ENCODE measurements around the gene HERC5. TPM values are rescaled to one million over a fixed set of nuclear protein-coding genes. Genes with fewer than 3 reads are reported as not detected.
"Not testable (repeated sequence)": the region's sequence is repeated elsewhere in the genome, so short reads cannot be mapped to it uniquely, and the experiment has no call there.

The HERC5 gene
- total RNA-seq, 1 experiment from 2014 or later, result 15.4 TPM

- in situ Hi-C loops (cut with HindIII; ENCODE audit: low pct_unique_long_range_greater_than_20kb, low sequenced_read_pairs), result no loop called here
- DNase-seq (ENCODE audit: low read depth), result no peak
Measured at GRCh38 chr4:88445252-88445651, 11.7 kb upstream of the HERC5 start.

GRCh38 chr4:88446124-88446523 lies 10.8 kb upstream of the HERC5 start:
- DNase-seq (ENCODE audit: low read depth), result no peak
- in situ Hi-C loops (cut with HindIII; ENCODE audit: low pct_unique_long_range_greater_than_20kb, low sequenced_read_pairs), result no loop called here

GRCh38 chr4:88447371-88448095 lies 9.4 kb upstream of the HERC5 start:
- DNase-seq (ENCODE audit: low read depth), result no peak
- in situ Hi-C loops (cut with HindIII; ENCODE audit: low pct_unique_long_range_greater_than_20kb, low sequenced_read_pairs), result no loop called here

DNA sequence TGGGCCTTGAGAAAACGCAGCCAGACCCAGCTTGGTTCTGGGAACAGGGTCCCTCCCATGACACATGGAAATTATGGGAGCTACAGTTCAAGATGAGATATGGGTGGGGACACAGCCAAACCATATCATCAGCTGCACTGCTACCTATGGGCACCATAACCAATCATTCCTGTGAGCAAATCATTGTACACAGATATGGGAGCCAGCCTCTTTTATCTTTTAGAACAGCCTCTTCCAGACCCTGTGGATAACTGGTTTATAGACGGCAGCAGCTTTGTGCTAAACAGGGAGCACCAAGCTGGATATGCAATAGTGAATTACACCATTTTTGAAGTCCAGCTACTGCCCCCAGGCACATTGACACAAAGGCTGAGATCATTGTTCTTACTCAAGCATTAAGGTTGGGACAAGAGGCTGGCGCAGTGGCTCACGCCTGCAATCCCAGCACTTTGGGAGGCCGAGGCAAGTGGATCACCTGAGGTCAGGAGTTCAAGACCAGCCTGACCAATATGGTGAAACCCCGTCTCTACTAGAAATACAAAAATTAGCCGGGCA lies 8.6 kb upstream of the HERC5 start:
- DNase-seq (ENCODE audit: low read depth); in situ Hi-C loops (cut with HindIII; ENCODE audit: low pct_unique_long_range_greater_than_20kb, low sequenced_read_pairs): not testable (repeated sequence)

GRCh38 chr4:88448889-88449288 lies 8.0 kb upstream of the HERC5 start:
- in situ Hi-C loops (cut with HindIII; ENCODE audit: low pct_unique_long_range_greater_than_20kb, low sequenced_read_pairs), result no loop called here
- no peak for DNase-seq (ENCODE audit: low read depth)

DNA sequence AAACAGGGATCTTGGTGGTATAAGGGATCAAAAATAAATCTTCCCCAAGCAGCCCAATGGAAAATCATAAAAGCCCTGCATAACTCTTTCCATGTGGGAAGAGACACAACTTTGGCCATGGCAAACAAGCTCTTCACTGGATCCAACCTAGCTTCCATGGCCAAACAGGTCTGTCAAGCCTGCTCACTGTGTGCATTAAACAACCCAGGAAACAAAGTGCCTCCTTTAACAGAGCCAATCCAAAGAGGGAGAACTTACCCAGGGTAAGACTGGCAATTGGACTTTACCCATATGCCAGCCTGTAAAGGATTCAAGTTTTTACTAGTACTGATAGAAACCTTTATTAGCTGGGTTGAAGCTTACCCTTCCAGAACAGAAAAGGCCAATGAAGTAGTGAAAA lies 7.6 kb upstream of the HERC5 start:
- in situ Hi-C loops (cut with HindIII; ENCODE audit: low pct_unique_long_range_greater_than_20kb, low sequenced_read_pairs), result no loop called here
- DNase-seq (ENCODE audit: low read depth), result no peak

DNA sequence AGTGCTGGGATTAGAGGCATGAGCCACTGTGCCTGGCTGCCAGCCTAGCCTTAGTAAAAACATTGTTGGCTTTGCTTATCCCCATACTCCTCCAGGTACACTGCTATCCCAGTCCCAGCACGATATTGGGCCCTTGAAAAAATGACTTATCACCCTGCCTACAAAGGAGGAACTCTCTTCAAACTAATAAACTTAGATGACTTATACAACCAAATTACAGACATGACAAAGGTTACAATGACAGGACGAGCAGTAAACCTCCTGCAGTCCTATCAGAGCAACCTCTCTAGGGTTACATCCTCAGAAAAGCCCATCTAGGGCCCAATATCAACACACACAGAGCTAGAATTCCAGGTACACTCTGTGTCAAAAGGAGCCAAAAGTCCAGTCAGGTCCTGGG lies 5.7 kb upstream of the HERC5 start:
- in situ Hi-C loops (cut with HindIII; ENCODE audit: low pct_unique_long_range_greater_than_20kb, low sequenced_read_pairs), result no loop called here
- DNase-seq (ENCODE audit: low read depth), result no peak

- in situ Hi-C loops (cut with HindIII; ENCODE audit: low pct_unique_long_range_greater_than_20kb, low sequenced_read_pairs), result no loop called here
- peak; percentile 8 for DNase-seq (ENCODE audit: low read depth)
Measured at GRCh38 chr4:88452912-88453311, 4.0 kb upstream of the HERC5 start.

DNA sequence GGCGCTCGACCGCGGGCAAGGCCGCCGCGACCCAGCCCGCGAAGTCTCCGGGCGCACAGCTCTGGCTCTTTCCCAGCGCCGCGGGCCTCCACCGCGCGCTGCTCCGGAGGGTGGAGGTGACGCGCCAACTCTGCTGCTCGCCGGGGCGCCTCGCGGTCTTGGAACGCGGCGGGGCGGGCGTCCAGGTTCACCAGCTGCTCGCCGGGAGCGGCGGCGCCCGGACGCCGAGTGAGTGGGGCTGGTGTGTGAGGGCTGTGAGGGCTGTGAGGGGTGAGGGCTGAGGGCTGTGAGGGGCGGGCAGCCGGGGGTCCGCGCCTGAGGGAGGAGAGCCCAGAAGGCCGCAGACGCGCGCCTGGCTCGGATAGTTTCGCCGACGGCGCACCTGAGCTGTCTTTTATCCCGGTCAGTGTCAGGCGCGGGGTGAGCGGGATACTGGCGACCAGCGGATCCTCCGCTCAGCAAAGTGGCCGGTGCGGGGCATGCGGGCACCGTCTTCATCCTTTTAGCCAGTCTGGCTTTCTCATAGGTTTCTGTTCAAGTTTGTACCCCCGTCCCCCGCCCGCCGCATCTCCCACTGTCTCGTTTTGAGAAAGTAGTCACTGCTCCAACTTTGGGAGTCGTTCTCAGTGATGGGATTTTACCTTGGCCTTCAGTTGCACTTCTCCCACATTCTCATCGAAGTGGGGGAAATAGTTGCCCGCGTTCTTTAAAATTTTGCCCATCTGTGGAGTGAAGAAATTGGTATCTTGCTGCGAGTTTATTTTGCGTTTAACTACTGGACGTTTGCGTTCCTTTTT lies 586 bp downstream of the HERC5 start:
- peak; percentile 20 for DNase-seq (ENCODE audit: low read depth)
- in situ Hi-C loops (cut with HindIII; ENCODE audit: low pct_unique_long_range_greater_than_20kb, low sequenced_read_pairs), result no loop called here

GRCh38 chr4:88458104-88458740 lies 1.3 kb downstream of the HERC5 start:
- no peak for DNase-seq (ENCODE audit: low read depth)

GRCh38 chr4:88465653-88466192 lies 8.8 kb downstream of the HERC5 start:
- in situ Hi-C loops (cut with HindIII; ENCODE audit: low pct_unique_long_range_greater_than_20kb, low sequenced_read_pairs), result no loop called here
- no peak for DNase-seq (ENCODE audit: low read depth)

More at GRCh38 chr4:88458104-88458740, 1.3 kb downstream of the HERC5 start:
- in situ Hi-C loops (cut with HindIII; ENCODE audit: low pct_unique_long_range_greater_than_20kb, low sequenced_read_pairs), result no loop called here

DNA sequence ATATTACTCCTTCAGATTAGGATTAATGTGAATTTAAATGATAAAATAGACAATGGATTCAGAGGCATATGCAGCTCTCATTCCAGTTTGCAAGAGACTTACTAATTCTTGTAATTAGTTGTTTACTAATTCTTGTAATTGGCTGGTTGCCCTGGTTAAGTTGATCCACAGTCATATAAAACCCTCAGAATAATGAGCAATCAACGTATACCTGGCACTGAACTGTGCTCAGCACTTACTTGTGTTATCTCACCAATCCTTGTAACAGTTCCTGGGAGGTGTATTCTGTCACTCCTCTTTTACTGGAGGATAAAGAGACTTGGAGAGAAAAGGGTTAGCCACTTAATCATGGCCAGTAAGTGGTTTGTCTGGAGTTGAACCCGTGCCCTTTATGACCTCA lies 10.5 kb downstream of the HERC5 start:
- DNase-seq (ENCODE audit: low read depth), result no peak
- in situ Hi-C loops (cut with HindIII; ENCODE audit: low pct_unique_long_range_greater_than_20kb, low sequenced_read_pairs), result no loop called here

DNA sequence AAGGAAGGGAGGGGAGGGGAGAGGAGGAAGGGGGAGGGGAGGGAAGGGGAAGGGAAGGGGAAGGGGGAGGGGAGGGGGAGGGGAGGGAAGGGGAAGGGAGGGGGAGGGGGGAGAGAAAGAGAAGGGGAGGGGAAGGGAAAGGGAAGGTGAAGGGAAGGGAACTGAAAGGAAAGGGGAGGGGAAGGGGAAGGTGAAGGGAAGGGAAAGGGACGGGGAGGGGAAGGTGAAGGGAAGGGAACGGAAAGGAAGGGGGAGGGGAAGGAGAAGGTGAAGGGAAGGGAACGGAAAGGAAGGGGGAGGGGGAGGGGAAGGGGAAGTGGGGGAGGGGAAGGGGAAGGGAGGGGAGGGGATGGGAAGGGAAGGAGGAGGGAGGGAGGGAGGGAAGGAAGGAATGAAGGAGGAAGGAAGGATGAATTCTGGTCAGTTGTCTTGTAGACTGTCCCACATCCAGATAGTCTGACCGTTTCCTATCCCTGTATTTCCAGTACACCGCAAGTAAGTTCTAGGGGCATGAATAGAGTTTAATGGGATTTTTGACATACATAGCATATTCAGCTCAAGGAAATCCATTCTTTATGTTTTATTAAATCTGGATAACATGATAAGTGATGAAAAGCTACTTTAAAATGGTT lies 20.4 kb downstream of the HERC5 start:
- in situ Hi-C loops (cut with HindIII; ENCODE audit: low pct_unique_long_range_greater_than_20kb, low sequenced_read_pairs), result no loop called here
- DNase-seq (ENCODE audit: low read depth), result no peak

- in situ Hi-C loops (cut with HindIII; ENCODE audit: low pct_unique_long_range_greater_than_20kb, low sequenced_read_pairs), result no loop called here
- DNase-seq (ENCODE audit: low read depth), result no peak
Measured at GRCh38 chr4:88478247-88478646, 21.3 kb downstream of the HERC5 start.

- no peak for DNase-seq (ENCODE audit: low read depth)
- in situ Hi-C loops (cut with HindIII; ENCODE audit: low pct_unique_long_range_greater_than_20kb, low sequenced_read_pairs), result no loop called here
Measured at GRCh38 chr4:88481537-88481936, 24.6 kb downstream of the HERC5 start.

- in situ Hi-C loops (cut with HindIII; ENCODE audit: low pct_unique_long_range_greater_than_20kb, low sequenced_read_pairs), result no loop called here
- DNase-seq (ENCODE audit: low read depth), result no peak
Measured at GRCh38 chr4:88489100-88489761, 32.3 kb downstream of the HERC5 start.

DNA sequence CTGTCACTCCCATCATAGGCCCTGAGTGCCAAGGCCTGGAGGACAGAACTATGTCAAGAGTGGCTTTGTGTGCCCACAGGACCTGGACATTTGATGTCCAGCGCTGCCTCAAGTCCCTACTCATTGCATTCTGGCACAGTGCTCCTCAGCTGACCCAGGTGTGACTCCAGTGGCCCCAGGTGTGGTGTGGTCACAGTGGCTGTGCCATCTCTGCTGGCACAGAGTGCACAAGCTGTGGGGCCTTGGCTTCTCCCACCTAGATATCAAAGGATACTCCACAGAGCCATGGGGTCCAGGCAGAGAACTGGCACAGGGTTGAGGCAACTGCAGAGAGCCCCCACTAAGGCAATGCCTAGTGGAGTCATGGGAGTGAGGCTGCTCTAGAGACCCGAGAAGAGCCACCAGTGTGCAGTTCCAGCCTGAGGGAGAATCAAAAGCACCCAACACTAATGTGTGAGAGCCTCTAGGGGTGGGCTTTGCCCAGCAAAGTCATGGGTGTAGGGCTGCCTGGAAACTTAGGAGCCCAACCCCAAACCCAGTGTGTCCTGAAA lies 41.0 kb downstream of the HERC5 start:
- DNase-seq (ENCODE audit: low read depth), result no peak
- in situ Hi-C loops (cut with HindIII; ENCODE audit: low pct_unique_long_range_greater_than_20kb, low sequenced_read_pairs), result no loop called here

DNA sequence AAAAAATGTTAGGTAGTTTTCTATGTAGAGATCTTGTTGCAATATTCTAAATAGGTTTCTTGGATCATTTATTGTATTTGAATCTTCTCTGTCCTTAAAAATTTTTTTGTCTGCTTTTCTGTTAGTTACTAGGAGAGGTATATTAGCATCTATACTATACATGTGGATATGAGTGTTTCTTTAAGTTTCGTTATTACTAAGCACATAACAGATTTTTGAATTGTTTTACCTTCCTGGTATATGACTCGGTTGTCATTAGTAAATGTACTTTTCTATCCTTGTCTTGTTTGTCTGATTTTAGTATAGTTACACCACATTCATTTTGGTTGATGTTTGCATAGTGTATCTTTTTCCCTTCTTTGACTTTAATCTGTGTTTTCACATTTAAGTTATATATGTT lies 46.4 kb downstream of the HERC5 start:
- no peak for DNase-seq (ENCODE audit: low read depth)
- in situ Hi-C loops (cut with HindIII; ENCODE audit: low pct_unique_long_range_greater_than_20kb, low sequenced_read_pairs), result no loop called here

Measured in Caki2 (cell line).